Breast epithelium (tissue), 4 donors: ENCODE measurements around the gene TMEM132C. TPM values are rescaled to one million over a fixed set of nuclear protein-coding genes. Genes with fewer than 3 reads are reported as not detected.

ENCODE experiments used
- DNase-seq, 2 donors: peaks; one replicate each; pipeline ENCODE4 v3.0.0-alpha.2; 2019; ENCODE audit warnings: low spot score in 2 of 2
- H3K27ac ChIP-seq, 2 donors: fragments of 200-600 bp; sonication (generic) in 1 of 2; one replicate each; pipeline ENCODE4 v1.5.1; 2016 to 2019; ENCODE audit warnings: mild to moderate bottlenecking in 1 of 2
- H3K27me3 ChIP-seq, 2 donors: fragments of 200-600 bp; sonication (generic) in 1 of 2; one replicate each; pipeline versions ENCODE4 v1.5.1 to v1.6.0; 2017 to 2019; ENCODE audit warnings: control low read depth in 1 of 2, mild to moderate bottlenecking in 1 of 2
- H3K36me3 ChIP-seq: fragments of 200-600 bp; one replicate; pipeline ENCODE4 v1.5.1; 2019
- H3K4me1 ChIP-seq, 2 donors: fragments of 200-600 bp; sonication (generic); one replicate each; pipeline ENCODE4 v1.5.1; 2016 to 2019; ENCODE audit warnings: control low read depth in 1 of 2
- H3K4me3 ChIP-seq, 3 donors: fragments of 200-600 bp; sonication (generic); 1 replicate in 2 of 3; 2 replicates in 1 of 3; pipeline ENCODE4 v1.5.1; 2016 to 2019; ENCODE audit warnings: mild to moderate bottlenecking in 3 of 3, moderate library complexity in 2 of 3
- H3K9me3 ChIP-seq, 2 donors: fragments of 200-600 bp; sonication (generic) in 1 of 2; one replicate each; pipeline ENCODE4 v1.5.1; 2016 to 2019; ENCODE audit warnings: control low read depth in 1 of 2
- POLR2A ChIP-seq: fragments of 450-650 bp; IDR thresholded peaks from one replicate; pipeline ENCODE4 v1.6.1; 2016; ENCODE audit warnings: antibody characterized with exemption, mild to moderate bottlenecking, moderate library complexity
- POLR2AphosphoS5 ChIP-seq, 3 donors: sonication (generic); formaldehyde crosslinking; IDR thresholded peaks; one replicate each; pipeline ENCODE4 v1.6.1; 2017; ENCODE audit warnings: antibody characterized with exemption in 3 of 3
- intact Hi-C: fragments of 100-400 bp; cut with DNase I; formaldehyde crosslinking; loops from one replicate; pipeline ENCODE4 v1.15.1; 2023; ENCODE audit warnings: low total_unique reads
- total RNA-seq, 3 donors: library from RNA; depleted of rRNA; stranded (reverse); fragments of >200 nt; gene quantifications; one replicate each; pipeline ENCODE4 v1.1.0, GENCODE V29; 2016
- TF ChIP-seq, protein P1 (sequence below), 3 donors: fragments of 450-650 bp; IDR thresholded peaks; one replicate each; pipeline ENCODE4 v1.5.1; 2016 to 2017; ENCODE audit warnings: antibody characterized with exemption in 3 of 3, mild to moderate bottlenecking in 3 of 3, moderate library complexity in 3 of 3

Gene TMEM132C
- total RNA-seq, 3 donors from 2014 or later: 7.2 to 54.1 (median 15.7) TPM

DNA sequence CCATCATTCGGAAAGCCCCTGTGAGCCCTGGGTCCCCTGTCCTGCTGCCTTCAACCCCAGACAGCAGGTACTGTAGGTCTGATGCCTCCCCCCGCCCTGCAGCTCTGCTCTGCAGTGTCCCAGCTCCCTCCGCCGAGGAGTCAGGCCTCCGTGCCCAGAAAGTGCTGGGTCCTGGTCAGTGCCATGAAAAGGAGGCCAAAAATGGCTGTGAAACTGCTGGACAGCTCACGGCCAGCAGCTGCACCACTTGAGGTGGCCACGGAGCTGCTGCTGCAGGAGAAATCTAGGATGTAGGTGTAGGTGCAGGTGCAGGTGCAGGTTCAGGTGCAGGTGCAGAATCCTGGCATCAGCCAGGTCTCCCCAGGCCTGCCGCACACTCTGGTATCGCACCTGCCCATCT, 360.7 kb downstream of the TMEM132C start:
- Histone ChIP-seq H3K27me3 (no peaks in the 10 kb centered on the region), H3K27ac (no peak overlapping the region), H3K4me1 (no peaks in the 10 kb centered on the region), H3K4me3 (no peak overlapping the region), H3K36me3 (no peaks in the 10 kb centered on the region), H3K9me3 (peaks cover 0 to 3% of the 10 kb centered on the region in 2 donors)
- no peak for DNase-seq
- intact Hi-C loops: no loop called here
- TF ChIP-seq, protein P1, sequence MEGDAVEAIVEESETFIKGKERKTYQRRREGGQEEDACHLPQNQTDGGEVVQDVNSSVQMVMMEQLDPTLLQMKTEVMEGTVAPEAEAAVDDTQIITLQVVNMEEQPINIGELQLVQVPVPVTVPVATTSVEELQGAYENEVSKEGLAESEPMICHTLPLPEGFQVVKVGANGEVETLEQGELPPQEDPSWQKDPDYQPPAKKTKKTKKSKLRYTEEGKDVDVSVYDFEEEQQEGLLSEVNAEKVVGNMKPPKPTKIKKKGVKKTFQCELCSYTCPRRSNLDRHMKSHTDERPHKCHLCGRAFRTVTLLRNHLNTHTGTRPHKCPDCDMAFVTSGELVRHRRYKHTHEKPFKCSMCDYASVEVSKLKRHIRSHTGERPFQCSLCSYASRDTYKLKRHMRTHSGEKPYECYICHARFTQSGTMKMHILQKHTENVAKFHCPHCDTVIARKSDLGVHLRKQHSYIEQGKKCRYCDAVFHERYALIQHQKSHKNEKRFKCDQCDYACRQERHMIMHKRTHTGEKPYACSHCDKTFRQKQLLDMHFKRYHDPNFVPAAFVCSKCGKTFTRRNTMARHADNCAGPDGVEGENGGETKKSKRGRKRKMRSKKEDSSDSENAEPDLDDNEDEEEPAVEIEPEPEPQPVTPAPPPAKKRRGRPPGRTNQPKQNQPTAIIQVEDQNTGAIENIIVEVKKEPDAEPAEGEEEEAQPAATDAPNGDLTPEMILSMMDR (IDR thresholded peaks at IDR 0.05): no peak
- TF ChIP-seq POLR2A (no peak), POLR2AphosphoS5 (IDR thresholded peaks at IDR 0.05) (no peak)

DNA sequence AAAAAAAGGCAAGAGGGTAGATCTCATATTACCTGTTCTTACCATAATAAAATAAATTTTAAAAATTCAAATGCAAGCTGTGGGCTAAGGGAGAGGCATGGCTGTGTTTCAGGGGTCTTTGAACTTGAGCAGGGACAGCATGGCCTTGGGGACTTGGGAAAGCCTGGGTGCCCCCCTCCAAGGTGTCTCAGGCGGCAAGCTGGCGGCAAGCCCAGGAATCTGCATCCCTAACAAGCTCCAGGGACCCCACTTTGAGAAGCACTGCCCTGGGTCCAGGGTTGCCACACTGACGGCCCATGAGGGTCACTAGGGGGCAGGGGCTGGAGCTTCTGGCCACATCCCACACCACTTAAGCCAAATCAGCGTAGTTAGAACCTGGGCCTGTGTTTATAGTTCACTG, 363.0 kb downstream of the TMEM132C start:
- no peaks in the 10 kb centered on the region for H3K27me3 ChIP-seq
- TF ChIP-seq POLR2AphosphoS5 (IDR thresholded peaks at IDR 0.05): no peak
- TF ChIP-seq, protein P1 (IDR thresholded peaks at IDR 0.05): no peak
- no peaks in the 10 kb centered on the region for H3K4me1 ChIP-seq

DNA sequence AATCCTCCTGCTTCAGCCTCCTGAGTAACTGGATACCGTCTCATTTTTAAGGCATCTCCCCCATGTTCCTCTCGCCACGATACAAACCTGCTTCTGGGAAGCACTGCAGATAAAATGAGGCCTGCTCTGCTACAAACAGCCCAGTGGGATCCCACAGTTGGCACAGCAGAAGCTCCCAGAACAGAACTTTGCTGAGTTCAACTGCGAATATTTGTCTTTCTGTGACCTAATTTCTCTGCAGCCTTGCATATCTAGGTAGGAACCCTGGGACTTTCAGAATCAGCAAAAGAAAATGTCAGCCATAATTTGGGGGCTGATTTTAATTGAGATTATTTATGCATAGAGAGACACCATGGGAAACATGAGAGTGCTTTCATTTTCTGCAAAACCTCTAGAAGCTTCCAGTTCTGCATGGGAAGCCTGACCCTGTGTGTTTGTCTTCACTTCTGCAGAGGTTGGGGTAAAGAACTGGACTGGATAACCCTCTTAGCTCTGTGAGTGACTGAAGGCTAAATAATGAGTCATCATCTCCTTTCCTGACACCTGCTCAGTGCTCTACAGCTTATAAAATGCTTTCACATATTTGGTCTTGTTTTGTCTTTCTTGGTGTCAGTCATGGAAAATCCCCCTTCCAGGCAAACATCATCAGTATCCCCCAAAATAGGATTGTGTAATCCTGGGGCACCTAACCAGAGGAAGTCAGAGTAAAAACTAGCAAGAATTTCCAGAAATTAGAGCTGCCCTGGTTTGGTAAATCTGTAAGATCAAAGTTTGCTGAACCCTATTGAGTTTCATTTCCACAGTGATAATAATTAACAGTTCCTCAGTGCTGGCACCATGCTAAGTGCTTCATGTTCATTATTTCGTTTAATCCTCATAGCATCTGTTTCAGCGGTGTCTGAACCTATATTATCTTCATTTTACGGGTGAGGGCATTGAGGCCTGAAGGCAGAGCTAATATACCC, 371.0 kb downstream of the TMEM132C start:
- TF ChIP-seq POLR2AphosphoS5 (IDR thresholded peaks at IDR 0.05) (no peak), POLR2A (no peak)
- TF ChIP-seq, protein P1 (IDR thresholded peaks at IDR 0.05): no peak
- H3K4me1 ChIP-seq: no peaks in the 10 kb centered on the region
- H3K27me3 ChIP-seq: no peaks in the 10 kb centered on the region
- H3K9me3 ChIP-seq: peaks cover 0 to 2% of the 10 kb centered on the region in 2 donors
- no peak for DNase-seq
- no peaks in the 10 kb centered on the region for H3K36me3 ChIP-seq
- H3K4me3 ChIP-seq: no peak overlapping the region
- intact Hi-C loops: loop anchor here (5.0 kb wide), 1 partner anchor 1224 kb away; no protein-coding TSS in a partner anchor
- H3K27ac ChIP-seq: no peak overlapping the region

More for the DNA sequence above, 363.0 kb downstream of the TMEM132C start:
- Histone ChIP-seq H3K4me3 (no peak overlapping the region), H3K36me3 (no peaks in the 10 kb centered on the region), H3K27ac (no peak overlapping the region), H3K9me3 (peaks cover 0 to 8% of the 10 kb centered on the region in 2 donors)
- intact Hi-C loops: no loop called here
- DNase-seq: no peak

DNA sequence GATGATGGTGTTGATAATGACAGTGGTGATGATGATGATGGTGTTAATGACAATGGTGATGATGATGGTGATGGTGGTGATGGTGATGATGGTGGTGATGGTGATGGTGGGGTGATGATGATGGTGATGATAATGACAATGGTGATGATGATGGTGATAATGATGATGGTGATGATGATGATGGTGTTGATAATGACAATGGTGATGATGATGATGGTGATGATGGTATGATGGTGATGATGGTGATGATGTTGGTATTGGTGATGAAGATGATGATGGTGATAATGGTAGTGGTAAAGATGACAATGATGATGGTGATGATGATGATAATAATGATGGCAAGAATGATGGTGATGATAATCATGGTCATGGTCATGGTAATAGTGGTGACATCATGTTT, 372.1 kb downstream of the TMEM132C start:
- no peak for DNase-seq
- no peak overlapping the region for H3K27ac ChIP-seq
- no peaks in the 10 kb centered on the region for H3K4me1 ChIP-seq
- no peaks in the 10 kb centered on the region for H3K36me3 ChIP-seq
- no peaks in the 10 kb centered on the region for H3K27me3 ChIP-seq
- TF ChIP-seq, protein P1 (IDR thresholded peaks at IDR 0.05): no peak
- intact Hi-C loops: loop anchor here (5.0 kb wide), 1 partner anchor 1223 kb away; no protein-coding TSS in a partner anchor
- no peaks in the 10 kb centered on the region for H3K9me3 ChIP-seq
- H3K4me3 ChIP-seq: no peak overlapping the region

DNA sequence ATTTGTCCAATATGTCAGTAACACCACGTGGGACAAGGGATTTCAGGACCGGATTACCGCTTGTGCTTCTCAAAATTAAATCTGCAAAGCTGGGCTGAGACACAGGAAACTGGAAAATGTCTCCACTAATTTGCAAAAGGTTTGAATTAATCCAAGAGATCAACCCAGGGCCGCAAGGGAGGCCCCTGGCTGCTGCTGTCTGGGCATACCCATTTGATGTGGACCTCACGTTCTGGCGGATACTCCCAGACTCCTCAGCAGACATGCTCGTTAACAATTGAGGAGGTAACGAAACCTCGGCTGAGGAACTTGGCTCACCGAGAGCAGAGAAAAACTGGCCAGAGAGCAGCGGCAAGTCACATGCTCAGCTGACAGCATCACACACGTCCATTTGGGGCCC, 376.2 kb downstream of the TMEM132C start:
- Histone ChIP-seq H3K4me3 (peak overlapping the region in 2 of 3 donors; percentile 2 to 20), H3K27me3 (no peaks in the 10 kb centered on the region), H3K36me3 (no peaks in the 10 kb centered on the region), H3K4me1 (no peaks in the 10 kb centered on the region), H3K9me3 (no peaks in the 10 kb centered on the region), H3K27ac (no peak overlapping the region)
- TF ChIP-seq, protein P1 (IDR thresholded peaks at IDR 0.05): no peak
- no peak for TF ChIP-seq POLR2AphosphoS5 (IDR thresholded peaks at IDR 0.05)
- no peak for TF ChIP-seq POLR2A
- intact Hi-C loops: no loop called here
- DNase-seq: no peak
